Measurements from ENCODE around the gene STPG4.

GRCh38 chr2:47092465-47092864, 62.6 kb downstream of the STPG4 start:
- TF ChIP-seq CTCF (IDR thresholded peaks at IDR 0.05) (no peak), POLR2A (IDR thresholded peaks at IDR 0.05) (no peak)

Measured in thyroid gland (tissue), 4 donors.